LHCN-M2 (cell line): ENCODE measurements around the gene DPH2. TPM values are rescaled to one million over a fixed set of nuclear protein-coding genes. Genes with fewer than 3 reads are reported as not detected.

Source experiments
- total RNA-seq: library from RNA; depleted of rRNA; stranded (reverse); fragments of >200 nt; gene quantifications from 2 replicates; pipeline ENCODE4 v1.2.3, GENCODE V29; 2014; rRNA removed

Gene DPH2
- total RNA-seq, 1 experiment from 2014 or later, result 36.2 TPM

Other genes starting within 250 kb of the DPH2 start
- gene ARTN, start 36.2 kb upstream of the DPH2 start, total RNA-seq, result 2.1 TPM in 1 of 2 replicates, not detected in the other
- 30.5 and 31.8 TPM in 2 replicates for gene IPO13, start 23.1 kb upstream of the DPH2 start, total RNA-seq
- 188 and 200 TPM in 2 replicates for gene ATP6V0B, start 5.0 kb downstream of the DPH2 start, total RNA-seq
- gene B4GALT2, start 9.2 kb downstream of the DPH2 start, total RNA-seq, result 110 and 115 TPM in 2 replicates
- gene CCDC24, start 21.6 kb downstream of the DPH2 start, total RNA-seq, result 5.1 and 5.2 TPM in 2 replicates
- gene SLC6A9, start 61.5 kb downstream of the DPH2 start, total RNA-seq, result 0.06 and 0.40 TPM in 2 replicates
- gene KLF17, start 148.8 kb downstream of the DPH2 start, total RNA-seq, result 0.11 and 0.19 TPM in 2 replicates
- not detected in 2 replicates for gene KLF18, start 171.6 kb downstream of the DPH2 start, total RNA-seq
- 16.0 and 18.3 TPM in 2 replicates for gene DMAP1, start 243.5 kb downstream of the DPH2 start, total RNA-seq